SU-DHL-6 (cell line): Measurements from ENCODE around the gene GGNBP2.

Experiments used
- EZH2phosphoT487 ChIP-seq: fragments of 200-600 bp; sonication (generic), shearing (Covaris generic); conservative IDR thresholded peaks from 2 replicates; pipeline ENCODE4 v1.6.1; 2018; ENCODE audit warnings: mild to moderate bottlenecking, antibody characterized with exemption, low read length, moderate library complexity, mixed read lengths
- TF ChIP-seq, protein P1 (sequence below): fragments of 200-600 bp; sonication (generic); IDR thresholded peaks from one replicate; pipeline ENCODE4 v1.5.1; 2017; ENCODE audit warnings: antibody characterized with exemption, mild to moderate bottlenecking, low read length, moderate library complexity; ENCODE audit not compliant: insufficient read depth, poor library complexity, severe bottlenecking

DNA sequence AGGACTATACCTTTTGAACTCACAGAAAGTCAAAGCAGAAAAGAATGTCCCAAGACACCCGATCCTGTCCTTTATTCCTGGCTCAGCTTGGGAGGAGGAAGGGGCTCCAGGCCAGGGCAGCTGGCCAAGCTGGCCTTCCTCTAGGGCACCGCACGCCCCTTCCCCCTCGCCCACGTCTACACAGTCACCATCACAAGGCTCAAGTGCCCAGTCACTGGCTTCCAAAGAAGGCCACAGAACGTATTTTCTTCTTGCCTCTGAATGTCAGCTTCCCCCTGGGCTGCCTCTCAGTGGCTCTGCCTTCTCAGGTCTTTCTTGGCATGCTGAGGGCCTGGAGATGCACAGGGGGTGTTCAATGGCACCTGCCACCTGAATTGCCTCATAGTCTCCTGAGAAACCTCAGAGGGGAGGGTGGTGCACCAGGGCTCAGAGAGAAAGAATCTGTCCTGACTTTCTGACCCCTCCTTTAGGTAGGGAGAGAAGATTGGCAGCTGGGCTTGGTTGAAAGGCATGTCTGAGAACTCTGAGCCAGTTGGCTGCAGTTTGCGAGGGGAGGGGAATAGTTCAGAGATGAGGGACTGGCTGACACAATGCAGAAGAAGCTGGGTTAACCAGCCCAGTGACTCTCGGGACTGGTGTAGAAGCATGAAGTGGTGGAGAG, 49.1 kb downstream of the GGNBP2 start:
- TF ChIP-seq, protein P1, sequence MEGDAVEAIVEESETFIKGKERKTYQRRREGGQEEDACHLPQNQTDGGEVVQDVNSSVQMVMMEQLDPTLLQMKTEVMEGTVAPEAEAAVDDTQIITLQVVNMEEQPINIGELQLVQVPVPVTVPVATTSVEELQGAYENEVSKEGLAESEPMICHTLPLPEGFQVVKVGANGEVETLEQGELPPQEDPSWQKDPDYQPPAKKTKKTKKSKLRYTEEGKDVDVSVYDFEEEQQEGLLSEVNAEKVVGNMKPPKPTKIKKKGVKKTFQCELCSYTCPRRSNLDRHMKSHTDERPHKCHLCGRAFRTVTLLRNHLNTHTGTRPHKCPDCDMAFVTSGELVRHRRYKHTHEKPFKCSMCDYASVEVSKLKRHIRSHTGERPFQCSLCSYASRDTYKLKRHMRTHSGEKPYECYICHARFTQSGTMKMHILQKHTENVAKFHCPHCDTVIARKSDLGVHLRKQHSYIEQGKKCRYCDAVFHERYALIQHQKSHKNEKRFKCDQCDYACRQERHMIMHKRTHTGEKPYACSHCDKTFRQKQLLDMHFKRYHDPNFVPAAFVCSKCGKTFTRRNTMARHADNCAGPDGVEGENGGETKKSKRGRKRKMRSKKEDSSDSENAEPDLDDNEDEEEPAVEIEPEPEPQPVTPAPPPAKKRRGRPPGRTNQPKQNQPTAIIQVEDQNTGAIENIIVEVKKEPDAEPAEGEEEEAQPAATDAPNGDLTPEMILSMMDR, result no peak
- no peak for TF ChIP-seq EZH2phosphoT487
